ENCODE results near the gene INF2.

The INF2 gene

GRCh38 chr14:104694475-104694950 lies 5.1 kb downstream of the INF2 start:
- TF ChIP-seq CTCF (IDR thresholded peaks at IDR 0.05; ENCODE audit: low read depth, low read length) = no peak
- H3K4me3 ChIP-seq (ENCODE audit: low read depth, low read length) = no peak overlapping the region

GRCh38 chr14:104694991-104695659 lies 5.7 kb downstream of the INF2 start:
- no peak overlapping the region for H3K4me3 ChIP-seq (ENCODE audit: low read depth, low read length)
- no peak for TF ChIP-seq CTCF (IDR thresholded peaks at IDR 0.05; ENCODE audit: low read depth, low read length)

- TF ChIP-seq CTCF (IDR thresholded peaks at IDR 0.05; ENCODE audit: low read depth, low read length) = no peak
- H3K4me3 ChIP-seq (ENCODE audit: low read depth, low read length) = no peak overlapping the region
Measured at GRCh38 chr14:104695660-104696000, 6.2 kb downstream of the INF2 start.

GRCh38 chr14:104696671-104697316 lies 7.4 kb downstream of the INF2 start:
- H3K4me3 ChIP-seq (ENCODE audit: low read depth, low read length) = no peak overlapping the region
- TF ChIP-seq CTCF (IDR thresholded peaks at IDR 0.05; ENCODE audit: low read depth, low read length) = no peak

- no peak overlapping the region for H3K4me3 ChIP-seq (ENCODE audit: low read depth, low read length)
- no peak for TF ChIP-seq CTCF (IDR thresholded peaks at IDR 0.05; ENCODE audit: low read depth, low read length)
Measured at GRCh38 chr14:104697317-104697703, 7.9 kb downstream of the INF2 start.

- TF ChIP-seq CTCF (IDR thresholded peaks at IDR 0.05; ENCODE audit: low read depth, low read length) = no peak
- no peak overlapping the region for H3K4me3 ChIP-seq (ENCODE audit: low read depth, low read length)
Measured at GRCh38 chr14:104697892-104698583, 8.6 kb downstream of the INF2 start.
